Erythroblast (primary cell): ENCODE results near the gene TRAPPC2.
A peak's percentile ranks its signal among the peaks of the same experiment; 100 is the strongest.

Experiments
- DNase-seq, 2 experiments: peaks; one replicate each; lab custom pipeline; 2025; lab: John Stamatoyannopoulos, UW
- GATA1 ChIP-seq: IDR thresholded peaks from 2 replicates; pipeline ENCODE4 v1.6.1; 2011; ENCODE audit warnings: low read depth, mild to moderate bottlenecking, control low read depth, low read length, moderate library complexity
- POLR2A ChIP-seq: IDR thresholded peaks from 2 replicates; pipeline ENCODE4 v1.6.1; 2011; ENCODE audit warnings: mild to moderate bottlenecking, low read length

TRAPPC2 gene

DNA sequence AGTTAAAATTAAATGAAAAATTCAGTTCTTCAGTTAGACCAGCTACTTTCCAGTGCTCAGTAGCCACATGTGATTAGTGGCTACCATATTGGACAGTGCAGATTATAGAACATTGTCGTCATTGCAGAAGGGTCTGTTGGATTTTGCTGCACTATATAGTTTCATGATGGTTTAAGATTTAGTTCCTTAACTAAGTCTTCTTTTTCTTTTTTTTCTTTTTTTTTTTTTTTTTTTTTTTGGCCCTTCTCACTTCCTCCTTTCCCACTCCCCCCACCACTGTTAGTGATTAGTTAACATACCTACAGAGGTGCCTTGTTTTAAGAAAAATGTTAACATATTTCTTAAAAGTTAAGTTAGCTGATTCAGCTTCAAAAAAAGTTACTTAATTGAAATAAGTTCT lies 36.4 kb downstream of the TRAPPC2 start:
- TF ChIP-seq GATA1 (no peak), POLR2A (no peak)
- no peak for DNase-seq

DNA sequence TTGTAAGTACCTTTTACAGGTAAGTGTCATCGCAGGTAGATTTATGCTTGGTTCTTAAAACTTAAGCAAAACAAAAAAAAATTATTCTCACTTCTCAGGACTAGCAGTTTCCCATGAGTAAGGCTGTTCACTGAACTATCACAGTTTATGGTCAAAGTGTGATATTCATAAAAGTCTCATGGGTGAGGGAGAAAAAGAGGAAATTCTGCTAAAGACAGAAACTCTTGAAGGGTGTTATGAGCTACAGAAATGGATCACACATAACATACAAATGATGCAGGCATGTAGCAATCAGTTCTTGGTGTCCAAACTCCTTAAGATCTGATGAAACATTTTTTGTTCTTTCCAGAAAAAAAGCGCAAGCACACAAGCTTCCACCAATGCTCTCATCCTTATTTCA lies 37.0 kb downstream of the TRAPPC2 start:
- DNase-seq, result no peak
- TF ChIP-seq POLR2A (no peak), GATA1 (no peak)

DNA sequence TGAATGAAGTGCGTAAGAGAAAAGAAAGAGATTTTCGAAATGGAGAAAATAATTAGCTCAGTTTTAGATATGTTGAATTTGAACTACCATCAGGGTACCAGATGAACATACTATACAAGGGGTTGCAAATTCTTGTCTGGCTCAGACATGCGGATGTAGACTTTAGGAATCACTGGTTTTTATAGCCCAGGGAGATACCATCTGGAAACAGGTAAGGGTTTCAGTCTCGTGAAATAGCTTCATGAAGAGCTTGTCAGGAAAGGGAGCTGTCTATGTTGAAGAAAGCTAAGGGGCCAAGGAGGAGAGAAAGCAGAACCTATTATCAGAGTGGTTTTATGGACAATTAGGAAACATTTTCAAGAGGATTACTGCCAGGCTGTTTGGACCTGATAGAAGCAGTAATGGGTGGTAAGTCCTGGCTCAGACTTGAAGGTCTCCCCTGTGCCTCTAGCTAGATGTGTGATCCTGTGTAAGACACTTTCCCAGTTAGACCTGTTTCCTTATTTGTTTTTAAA lies 38.8 kb downstream of the TRAPPC2 start:
- DNase-seq, result no peak
- TF ChIP-seq POLR2A, result no peak
- no peak for TF ChIP-seq GATA1

DNA sequence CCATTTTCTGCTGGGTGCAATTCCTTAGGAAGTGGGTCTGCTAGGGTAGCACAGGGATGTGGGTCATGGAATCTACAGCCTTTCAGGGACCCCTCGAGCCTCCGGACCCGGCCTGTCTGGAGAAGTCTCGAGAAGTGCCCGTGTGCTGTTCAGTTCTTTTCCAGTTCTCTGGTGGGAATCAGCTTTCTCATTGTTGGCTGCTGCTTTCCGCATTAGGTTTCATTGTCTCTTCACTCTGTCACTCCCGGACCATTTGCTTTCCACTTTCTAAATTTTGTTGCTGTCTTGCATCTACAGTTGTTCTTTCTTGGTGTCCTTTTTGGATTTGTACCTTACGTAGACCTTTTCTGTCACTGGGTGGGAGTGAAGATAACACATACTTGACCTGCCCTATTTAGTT lies 39.4 kb downstream of the TRAPPC2 start:
- DNase-seq, result no peak
- no peak for TF ChIP-seq GATA1
- TF ChIP-seq POLR2A, result no peak

DNA sequence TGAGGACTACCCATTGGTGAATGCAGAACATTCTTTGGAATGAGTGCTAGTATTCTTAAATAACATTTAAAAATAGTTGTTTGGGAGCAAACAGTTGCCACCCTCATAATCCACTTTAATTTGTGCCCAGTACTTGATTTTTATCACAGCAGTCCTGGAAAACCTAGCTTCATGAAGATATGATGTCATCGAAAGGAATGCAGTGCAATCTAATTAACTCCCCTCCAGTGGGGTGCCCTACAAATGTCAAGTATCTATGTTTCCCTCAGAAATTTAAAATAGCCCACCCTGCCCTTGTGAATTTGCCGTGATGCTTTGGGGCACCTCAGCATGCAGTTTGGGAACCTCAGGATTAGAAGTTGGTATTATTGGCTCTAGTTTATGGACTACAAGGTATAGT lies 40.1 kb downstream of the TRAPPC2 start:
- TF ChIP-seq POLR2A, result no peak
- no peak for TF ChIP-seq GATA1
- DNase-seq, result no peak

DNA sequence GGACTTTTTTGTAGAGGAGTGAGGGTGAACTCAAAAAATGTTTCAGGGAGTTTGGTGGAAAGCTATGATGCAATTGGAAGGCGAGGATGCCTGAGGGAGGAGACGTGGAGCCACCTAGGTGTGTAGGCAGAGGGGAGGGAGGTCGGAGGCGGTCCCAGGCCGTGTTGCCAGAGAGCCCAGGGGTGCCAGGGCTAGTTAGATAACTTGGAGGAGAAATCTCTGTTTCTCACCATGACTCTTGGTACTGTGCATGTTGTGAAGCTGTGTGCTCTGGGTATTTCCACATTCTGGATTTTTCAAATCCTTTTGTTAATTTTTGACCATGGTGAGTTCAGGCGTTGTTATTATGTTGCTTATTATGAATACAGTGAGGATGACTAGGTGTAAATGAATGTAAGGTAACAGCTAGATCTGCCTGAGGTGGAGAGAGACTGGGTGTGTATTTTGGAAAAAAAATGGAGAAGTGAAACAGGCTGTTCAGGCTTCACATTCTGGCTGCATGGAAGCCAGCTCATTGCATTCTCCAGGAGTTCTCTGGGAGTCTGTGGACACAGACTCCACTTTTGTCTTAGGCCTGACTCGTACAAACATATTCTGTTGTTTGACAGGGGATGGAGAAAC lies 41.0 kb downstream of the TRAPPC2 start:
- no peak for TF ChIP-seq POLR2A

DNA sequence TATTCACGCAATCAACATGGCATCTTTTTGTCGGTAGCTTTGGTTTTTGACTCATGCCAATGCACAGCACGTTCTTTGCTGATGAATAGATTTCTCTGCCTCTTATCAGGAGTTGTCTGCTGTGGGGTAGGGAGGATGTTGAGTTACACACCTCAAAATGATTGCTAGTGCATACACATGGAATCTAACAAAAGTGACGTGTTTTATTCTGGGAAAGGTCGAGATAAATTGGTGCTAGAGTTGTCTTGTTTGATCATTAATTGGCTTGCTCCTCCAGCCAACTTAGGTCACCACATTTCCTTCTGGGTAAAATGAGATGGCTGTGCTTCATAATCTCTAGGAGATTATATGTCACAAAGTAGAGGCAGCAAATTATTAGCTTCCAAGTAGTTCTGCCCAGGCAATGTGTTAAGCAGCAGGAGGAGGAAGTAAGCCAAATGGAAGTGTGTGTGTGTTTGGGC lies 41.6 kb downstream of the TRAPPC2 start:
- TF ChIP-seq POLR2A, result no peak
- TF ChIP-seq GATA1, result no peak
- DNase-seq, result peak; percentile 7 to 12

More for the DNA sequence above, 41.0 kb downstream of the TRAPPC2 start:
- DNase-seq, result no peak

DNA sequence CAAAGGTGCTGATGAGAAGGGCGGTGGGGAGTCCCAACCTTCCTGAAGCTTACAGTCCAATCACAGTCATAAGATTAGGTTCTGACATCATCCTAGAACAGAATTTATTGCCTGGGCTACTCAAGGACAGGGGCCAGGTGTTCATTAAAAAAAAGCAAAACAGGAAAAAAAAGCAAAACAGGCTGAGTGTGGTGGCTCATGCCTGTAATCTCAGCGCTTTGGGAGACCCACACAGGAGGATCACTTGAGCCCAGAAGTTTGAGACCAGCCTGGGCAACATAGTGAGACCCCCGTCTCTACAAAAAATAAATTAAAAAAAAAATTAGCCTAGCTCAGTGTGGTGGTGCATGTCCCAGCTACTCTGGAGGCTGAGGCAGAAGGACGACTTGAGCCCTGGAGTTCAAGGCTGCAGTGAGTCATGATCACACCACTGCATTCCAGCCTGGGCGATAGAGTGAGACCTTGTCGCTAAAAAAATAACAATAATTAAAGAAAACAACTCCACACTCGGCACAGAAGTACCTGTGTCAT lies 42.5 kb downstream of the TRAPPC2 start:
- DNase-seq, result no peak
- TF ChIP-seq GATA1 (no peak), POLR2A (no peak)

DNA sequence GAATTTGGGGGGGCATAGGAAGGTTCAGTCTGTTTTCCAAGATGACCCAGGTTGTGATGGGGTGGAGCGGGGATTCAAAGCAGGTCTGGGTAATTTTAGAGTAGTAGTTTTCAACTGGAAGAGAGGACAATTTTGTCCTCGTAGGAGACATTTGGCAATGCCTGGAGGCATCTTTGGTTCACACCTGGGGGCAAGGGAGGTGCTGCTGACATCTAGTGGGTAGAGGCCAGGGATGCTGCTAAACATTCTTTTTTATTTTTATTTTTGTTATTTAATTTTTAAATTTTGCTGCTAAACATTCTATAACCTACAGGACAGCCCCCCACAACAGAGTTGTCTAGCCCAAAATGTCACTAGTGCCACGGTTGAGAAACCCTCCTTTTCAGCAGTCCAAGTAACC lies 43.6 kb downstream of the TRAPPC2 start:
- DNase-seq, result no peak
- TF ChIP-seq POLR2A (no peak), GATA1 (no peak)

DNA sequence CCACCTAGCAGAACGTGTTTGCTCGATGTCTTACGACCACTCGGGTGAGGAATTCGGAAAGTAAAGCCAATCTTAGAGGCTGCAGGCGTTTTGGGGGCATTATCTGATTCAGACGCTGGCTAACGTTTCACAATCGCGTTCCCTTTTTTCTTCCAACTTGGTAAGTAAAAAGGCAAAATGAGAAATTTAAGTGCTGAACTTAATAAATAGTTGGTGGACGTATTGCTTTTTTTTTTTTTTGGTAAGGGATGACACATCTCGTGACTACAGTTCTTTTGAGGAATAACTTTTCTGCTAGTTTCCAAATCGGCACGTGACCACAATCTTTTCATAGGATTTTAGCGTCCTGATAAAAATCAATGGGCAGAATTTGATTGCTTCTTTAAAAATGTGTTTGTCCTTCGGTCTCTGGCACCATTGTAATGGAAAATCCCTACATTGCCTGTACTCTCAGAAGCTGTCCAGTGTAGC lies 44.6 kb downstream of the TRAPPC2 start:
- peak; percentile 66 to 68 for DNase-seq
- peak; percentile 5 for TF ChIP-seq POLR2A
- no peak for TF ChIP-seq GATA1

DNA sequence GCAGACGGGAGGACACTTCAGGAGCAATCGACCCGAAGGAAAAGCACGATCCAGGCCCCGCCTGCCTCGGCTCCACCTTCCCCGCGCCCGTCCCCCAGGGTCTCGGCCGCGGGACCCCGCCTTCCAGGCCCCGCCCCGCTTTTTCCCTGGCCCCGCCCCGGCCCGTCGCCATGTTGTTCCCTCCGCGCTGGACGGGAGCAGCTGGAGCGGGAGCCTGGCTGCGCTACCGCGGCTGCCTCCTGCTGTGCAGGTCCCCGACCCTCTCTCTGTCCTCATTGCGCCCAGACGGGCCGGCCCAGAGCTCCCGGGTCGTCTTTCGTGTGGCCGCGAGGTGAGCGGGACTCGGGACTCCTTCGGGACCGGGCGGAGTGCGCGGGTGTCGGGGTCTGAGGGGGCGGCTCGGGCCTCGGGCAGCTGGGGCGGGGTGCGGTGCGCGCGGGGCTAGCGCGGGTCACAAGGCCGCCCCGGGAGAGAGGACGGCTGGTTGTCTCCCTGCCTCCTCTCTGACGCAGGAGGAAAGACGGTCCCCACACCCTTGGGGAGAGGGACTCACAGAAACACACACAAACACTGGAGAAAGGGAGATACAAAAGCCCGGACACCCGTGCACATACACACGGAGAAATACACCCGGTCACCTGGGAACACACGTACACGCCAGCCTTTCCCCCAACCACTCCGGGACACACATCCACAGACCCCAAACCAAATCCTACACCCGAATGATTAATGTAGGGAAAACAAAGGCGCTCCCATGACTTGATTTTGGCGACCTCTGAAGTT lies 45.3 kb downstream of the TRAPPC2 start, which contains the start of gene RAB9A:
Gene RAB9A (plus strand): TSS at position 171 of the 783 bp plus-strand sequence. CDS start 19,619 bp downstream, outside the sequence.
- DNase-seq, result peak; percentile 78 to 84
- TF ChIP-seq GATA1 (no peak), POLR2A (peak; percentile 52)

DNA sequence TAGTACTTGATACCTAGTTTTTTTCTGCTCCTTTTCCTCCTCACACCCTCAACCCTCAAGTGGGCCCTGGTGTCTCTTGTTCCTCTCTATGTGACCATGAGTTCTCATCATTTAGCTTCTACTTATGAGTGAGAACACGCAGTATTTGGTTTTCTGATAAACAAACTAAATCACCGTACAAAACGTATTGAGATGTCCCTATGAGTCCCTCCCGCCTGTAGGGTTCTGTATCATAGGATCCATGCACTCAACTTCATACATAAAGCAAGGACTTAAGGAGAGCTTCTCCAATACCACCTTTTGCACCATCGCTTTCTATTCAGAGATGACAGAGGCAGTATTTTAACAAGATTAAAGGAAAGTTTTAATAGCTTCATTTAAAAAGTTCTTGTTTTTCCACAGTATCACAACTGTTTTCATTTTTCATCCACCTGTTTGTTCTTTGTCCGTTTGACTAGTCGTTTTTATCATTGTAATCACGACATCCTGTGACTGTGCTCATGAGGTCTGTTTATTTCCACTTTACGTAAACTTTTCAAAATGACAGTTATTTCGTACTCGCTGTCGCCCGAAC lies 45.9 kb downstream of the TRAPPC2 start:
- no peak for TF ChIP-seq GATA1
- TF ChIP-seq POLR2A, result peak; percentile 13
- peak in 1 of 2 experiments; percentile 36 for DNase-seq

DNA sequence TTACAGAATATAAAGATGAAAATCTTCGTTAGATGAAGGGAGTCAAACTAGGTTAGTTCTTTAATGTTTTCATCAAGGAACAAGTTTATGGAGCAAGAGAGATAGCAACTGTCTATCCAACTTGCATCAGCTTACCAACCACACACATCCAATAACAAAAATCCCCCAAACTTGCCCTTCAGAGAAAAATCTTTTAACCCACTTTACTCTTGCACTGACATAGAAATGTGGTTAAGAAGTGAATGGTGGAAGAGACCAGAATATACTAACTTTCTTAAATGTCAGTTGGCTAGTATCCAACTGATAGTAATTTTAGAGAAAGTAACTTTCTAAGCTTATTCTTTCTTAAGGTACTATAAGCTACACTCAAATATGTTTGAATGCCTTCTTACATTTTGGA lies 47.2 kb downstream of the TRAPPC2 start:
- TF ChIP-seq POLR2A, result no peak
- TF ChIP-seq GATA1, result no peak

More for the DNA sequence above, 47.2 kb downstream of the TRAPPC2 start:
- DNase-seq, result no peak
